ENCODE data around the gene IGSF8. TPM values are rescaled to one million over a fixed set of nuclear protein-coding genes. Genes with fewer than 3 reads are reported as not detected.

The IGSF8 gene
- total RNA-seq, 1 experiment from 2014 or later: 35.6 TPM

Other genes with a start within 250 kb of the IGSF8 start
- not detected for gene VSIG8, start 236.0 kb downstream of the IGSF8 start, total RNA-seq (2021; ENCODE audit: unreplicated experiment)
- 0.59 TPM for gene CFAP45, start 198.5 kb downstream of the IGSF8 start, total RNA-seq (2021; ENCODE audit: unreplicated experiment)
- gene TAGLN2, start 173.1 kb downstream of the IGSF8 start, total RNA-seq (2021; ENCODE audit: unreplicated experiment): 127 TPM
- gene IGSF9, start 153.0 kb downstream of the IGSF8 start, total RNA-seq (2021; ENCODE audit: unreplicated experiment): 10.3 TPM
- gene SLAMF9, start 144.4 kb downstream of the IGSF8 start, total RNA-seq (2021; ENCODE audit: unreplicated experiment): not detected
- gene PIGM, start 66.6 kb downstream of the IGSF8 start, total RNA-seq (2021; ENCODE audit: unreplicated experiment): 4.1 TPM
- 0.57 TPM for gene KCNJ10, start 28.5 kb downstream of the IGSF8 start, total RNA-seq (2021; ENCODE audit: unreplicated experiment)
- gene KCNJ9, start 17.1 kb downstream of the IGSF8 start, total RNA-seq (2021; ENCODE audit: unreplicated experiment): 0.05 TPM
- not detected for gene ATP1A2, start 17.1 kb upstream of the IGSF8 start, total RNA-seq (2021; ENCODE audit: unreplicated experiment)
- gene ATP1A4, start 53.0 kb upstream of the IGSF8 start, total RNA-seq (2021; ENCODE audit: unreplicated experiment): not detected
- gene CASQ1, start 92.0 kb upstream of the IGSF8 start, total RNA-seq (2021; ENCODE audit: unreplicated experiment): not detected
- gene PEA15, start 106.8 kb upstream of the IGSF8 start, total RNA-seq (2021; ENCODE audit: unreplicated experiment): 44.0 TPM
- 98.1 TPM for gene DCAF8, start 163.9 kb upstream of the IGSF8 start, total RNA-seq (2021; ENCODE audit: unreplicated experiment)
- gene PEX19, start 186.5 kb upstream of the IGSF8 start, total RNA-seq (2021; ENCODE audit: unreplicated experiment): 35.9 TPM
- 132 TPM for gene COPA, start 244.6 kb upstream of the IGSF8 start, total RNA-seq (2021; ENCODE audit: unreplicated experiment)
- gene NCSTN, start 244.8 kb upstream of the IGSF8 start, total RNA-seq (2021; ENCODE audit: unreplicated experiment): 68.4 TPM